Esophagus muscularis mucosa (tissue), 4 donors: ENCODE measurements around the gene VAMP2. TPM values are rescaled to one million over a fixed set of nuclear protein-coding genes. Genes with fewer than 3 reads are reported as not detected.

Experiments
- DNase-seq: peaks from one replicate; pipeline ENCODE4 v3.0.0-alpha.2; 2017; ENCODE audit errors: extremely low spot score
- H3K27ac ChIP-seq, 4 donors: fragments of 200-600 bp; sonication (generic); replicated peaks in 1 of 4; 1 replicate in 3 of 4; 2 replicates in 1 of 4; pipeline ENCODE4 v1.5.1; 2016 to 2019; ENCODE audit warnings: mild to moderate bottlenecking in 1 of 4
- H3K27me3 ChIP-seq, 4 donors: fragments of 200-600 bp; sonication (generic); one replicate each; pipeline versions ENCODE4 v1.5.1 to v1.6.0; 2016 to 2019
- H3K36me3 ChIP-seq, 4 donors: fragments of 200-600 bp; sonication (generic); one replicate each; pipeline ENCODE4 v1.5.1; 2016 to 2019
- H3K4me1 ChIP-seq, 4 donors: fragments of 200-600 bp; sonication (generic); one replicate each; pipeline ENCODE4 v1.5.1; 2016 to 2019
- H3K4me3 ChIP-seq, 4 donors: fragments of 200-600 bp; sonication (generic); 1 replicate in 2 of 4; 2 replicates in 2 of 4; pipeline ENCODE4 v1.5.1; 2016 to 2019; ENCODE audit warnings: mild to moderate bottlenecking in 4 of 4, moderate library complexity in 1 of 4
- H3K9me3 ChIP-seq, 4 donors: fragments of 200-600 bp; sonication (generic); 1 replicate in 3 of 4; 2 replicates in 1 of 4; pipeline ENCODE4 v1.5.1; 2016 to 2019
- CTCF ChIP-seq, 3 experiments: fragments of 200-600 bp in 2 of 3; fragments of 450-650 bp in 1 of 3; sonication (generic) in 2 of 3; IDR thresholded peaks; one replicate each; pipeline ENCODE4 v1.5.1; 2017 to 2019; ENCODE audit warnings: antibody characterized with exemption in 3 of 3, mild to moderate bottlenecking in 2 of 3, moderate library complexity in 1 of 3
- EP300 ChIP-seq: sonication (generic); formaldehyde crosslinking; IDR thresholded peaks from one replicate; pipeline ENCODE4 v1.6.1; 2017; ENCODE audit warnings: antibody characterized with exemption
- POLR2A ChIP-seq: fragments of 450-650 bp; IDR thresholded peaks from one replicate; pipeline ENCODE4 v1.6.1; 2017; ENCODE audit warnings: antibody characterized with exemption, moderate library complexity, mild to moderate bottlenecking, low read depth
- POLR2AphosphoS5 ChIP-seq, 2 donors: sonication (generic); formaldehyde crosslinking; IDR thresholded peaks; one replicate each; pipeline ENCODE4 v1.6.1; 2017; ENCODE audit warnings: antibody characterized with exemption in 2 of 2
- WGBS: methylation state at CpG from one replicate; pipeline ENCODE4 v1.1.5; 2018; 5-methylcytosine and 5-hydroxymethylcytosine counted together
- intact Hi-C: fragments of 100-400 bp; cut with DNase I; formaldehyde crosslinking; loops from one replicate; pipeline ENCODE4 v1.15.1; 2023
- total RNA-seq, 4 donors: library from RNA; depleted of rRNA; stranded (reverse); fragments of >200 nt; gene quantifications; one replicate each; pipeline versions ENCODE4 v1.1.0 to v1.2.1, GENCODE V29; 2016

Gene VAMP2
- total RNA-seq, 4 donors from 2014 or later, result 23.7 to 36.4 (median 33.0) TPM

- Histone ChIP-seq H3K4me3 (no peak overlapping the region), H3K27me3 (no peaks in the 10 kb centered on the region), H3K9me3 (no peaks in the 10 kb centered on the region), H3K36me3 (no peaks in the 10 kb centered on the region), H3K4me1 (peaks cover 3 to 8% (median 5%) of the 10 kb centered on the region in 4 donors), H3K27ac (no peak overlapping the region)
- DNase-seq, result no peak
- TF ChIP-seq POLR2AphosphoS5 (IDR thresholded peaks at IDR 0.05), result no peak
- no peak for TF ChIP-seq POLR2A
- TF ChIP-seq EP300, result no peak
- TF ChIP-seq CTCF (IDR thresholded peaks at IDR 0.05), result no peak
- 86% methylated on average over 9 of the region's 19 CpGs for WGBS
- intact Hi-C loops, result loop anchor here (10.0 kb wide), 1 partner anchor 80 kb away; the partner anchor contains the start of gene RANGRF
Observed at GRCh38 chr17:8204761-8205555, 42.2 kb upstream of the VAMP2 start.

GRCh38 chr17:8192070-8192815 lies 29.5 kb upstream of the VAMP2 start:
- TF ChIP-seq POLR2A (peak; percentile 16), CTCF (IDR thresholded peaks at IDR 0.05) (no peak), POLR2AphosphoS5 (IDR thresholded peaks at IDR 0.05) (peak; percentile 87 to 98)
- H3K27me3 ChIP-seq, result no peaks in the 10 kb centered on the region
- WGBS, result 12% methylated on average over 12 of the region's 12 CpGs
- peak overlapping the region; percentile 82 to 84 (median 83) for H3K27ac ChIP-seq
- intact Hi-C loops, result no loop called here
- H3K4me3 ChIP-seq, result peak overlapping the region; percentile 42 to 56 (median 48)
- DNase-seq, result peak; percentile 97
- H3K36me3 ChIP-seq, result no peaks in the 10 kb centered on the region
- H3K4me1 ChIP-seq, result peaks cover 42 to 51% (median 50%) of the 10 kb centered on the region in 4 donors
- H3K9me3 ChIP-seq, result no peaks in the 10 kb centered on the region

GRCh38 chr17:8190506-8190905 lies 27.8 kb upstream of the VAMP2 start:
- WGBS, result 32% methylated on average over 6 of the region's 6 CpGs
- intact Hi-C loops, result no loop called here
- Histone ChIP-seq H3K27me3 (no peaks in the 10 kb centered on the region), H3K4me3 (peak overlapping the region; percentile 70 to 90 (median 87)), H3K27ac (peak overlapping the region; percentile 93 to 99 (median 96)), H3K36me3 (no peaks in the 10 kb centered on the region), H3K4me1 (peaks cover 44 to 67% (median 56%) of the 10 kb centered on the region in 4 donors), H3K9me3 (no peaks in the 10 kb centered on the region)
- no peak for TF ChIP-seq POLR2A
- no peak for TF ChIP-seq POLR2AphosphoS5 (IDR thresholded peaks at IDR 0.05)
- no peak for TF ChIP-seq CTCF (IDR thresholded peaks at IDR 0.05)
- TF ChIP-seq EP300, result no peak
- no peak for DNase-seq

- Histone ChIP-seq H3K27me3 (no peaks in the 10 kb centered on the region), H3K4me1 (peaks cover 44 to 70% (median 58%) of the 10 kb centered on the region in 4 donors), H3K9me3 (no peaks in the 10 kb centered on the region), H3K4me3 (peak within 1 kb of the TSS; percentile 70 to 90 (median 87)), H3K27ac (peak within 1 kb of the TSS; percentile 93 to 99 (median 96)), H3K36me3 (no peaks in the 10 kb centered on the region)
- peak; percentile 99 for DNase-seq
- intact Hi-C loops, result no loop called here
- TF ChIP-seq EP300 (no peak), CTCF (IDR thresholded peaks at IDR 0.05) (peak in 2 of 3 experiments; percentile 7 to 25), POLR2A (peak; percentile 42), POLR2AphosphoS5 (IDR thresholded peaks at IDR 0.05) (peak; percentile 93 to 94)
- WGBS, result 5% methylated on average over 8 of the region's 70 CpGs
Observed at GRCh38 chr17:8189711-8190477, 27.1 kb upstream of the VAMP2 start, which contains the start of gene BORCS6. BORCS6 (minus strand) TSS chr17:8190180; CDS start chr17:8190140, 40 bp downstream.
